B cell (primary cell): ENCODE measurements around the gene HOXA2. TPM values are rescaled to one million over a fixed set of nuclear protein-coding genes. Genes with fewer than 3 reads are reported as not detected.

Experiments
- ATAC-seq: fragments of 200-7000 bp; cut with Tn5 transposase; one replicate; pipeline ENCODE4 v1.10.0; 2021; ENCODE audit warnings: low read depth, mild to moderate bottlenecking, moderate number of reproducible peaks, moderate library complexity
- CTCF ChIA-PET: fragments of 350-600 bp; sonication (Branson Sonifier 250); formaldehyde crosslinking; loops from one replicate; lab custom pipeline; 2021; ENCODE audit warnings: antibody characterized with exemption, inconsistent platforms; lab: Charles Lee
- POLR2A ChIA-PET: fragments of 350-600 bp; sonication (Branson Sonifier 250); formaldehyde crosslinking; loops from one replicate; lab custom pipeline; 2021; ENCODE audit warnings: antibody characterized with exemption; lab: Charles Lee
- DNase-seq: peaks from one replicate; pipeline ENCODE4 v3.0.0; 2013
- H2AFZ ChIP-seq: 2 replicates; pipeline ENCODE4 v1.6.1; 2012; ENCODE audit warnings: mild to moderate bottlenecking, low read depth, low read length; ENCODE audit not compliant: insufficient read depth, poor library complexity, severe bottlenecking
- H3K27ac ChIP-seq, 2 donors: 1 replicate in 1 of 2; 2 replicates in 1 of 2; pipeline ENCODE4 v1.5.1; 2012 to 2013; ENCODE audit warnings: low read length in 2 of 2, mild to moderate bottlenecking in 2 of 2, moderate library complexity in 1 of 2
- H3K27me3 ChIP-seq, 4 experiments: fragments of 200-600 bp in 1 of 4; sonication (generic) in 1 of 4; replicated peaks in 1 of 4; 1 replicate in 2 of 4; 2 replicates in 2 of 4; pipeline versions ENCODE4 v1.6.1 to v1.7.0; 2013 to 2016; ENCODE audit warnings: low read length in 3 of 4, mild to moderate bottlenecking in 2 of 4, mixed read lengths in 1 of 4, moderate library complexity in 1 of 4; ENCODE audit not compliant: insufficient read depth in 4 of 4, control insufficient read depth in 3 of 4; ENCODE audit errors: control extremely low read depth in 1 of 4
- H3K36me3 ChIP-seq, 2 experiments: replicated peaks in 1 of 2; 1 replicate in 1 of 2; 2 replicates in 1 of 2; pipeline versions ENCODE4 v1.6.1 to v1.7.1; 2013; ENCODE audit warnings: low read length in 1 of 2; ENCODE audit not compliant: insufficient read depth in 2 of 2, control insufficient read depth in 1 of 2; ENCODE audit errors: control extremely low read depth in 1 of 2, extremely low read depth in 1 of 2
- H3K4me1 ChIP-seq, 2 donors: fragments of 200-600 bp in 1 of 2; sonication (generic) in 1 of 2; 1 replicate in 1 of 2; 2 replicates in 1 of 2; pipeline versions ENCODE4 v1.5.1 to v1.6.1; 2013 to 2017; ENCODE audit warnings: low read length in 2 of 2; ENCODE audit not compliant: control insufficient read depth in 2 of 2, insufficient read depth in 2 of 2
- H3K4me2 ChIP-seq: replicated peaks from 2 replicates; pipeline ENCODE3; 2012; ENCODE audit warnings: mild to moderate bottlenecking, low read depth, low read length; ENCODE audit not compliant: poor library complexity, severe bottlenecking
- H3K4me3 ChIP-seq, 5 experiments: fragments of 200-600 bp in 1 of 5; sonication (generic) in 1 of 5; 1 replicate in 3 of 5; 2 replicates in 2 of 5; pipeline versions ENCODE4 v1.5.1 to v1.7.0; 2011 to 2016; ENCODE audit warnings: low read length in 4 of 5, mild to moderate bottlenecking in 4 of 5, low read depth in 2 of 5, control low read depth in 1 of 5, moderate library complexity in 1 of 5; ENCODE audit not compliant: insufficient read depth in 1 of 5; ENCODE audit errors: control extremely low read depth in 1 of 5, extremely low read depth in 1 of 5
- H3K79me2 ChIP-seq: fragments of 200-600 bp; sonication (generic); one replicate; pipeline ENCODE4 v1.6.0; 2016; ENCODE audit warnings: low read length; ENCODE audit not compliant: control insufficient read depth, insufficient read depth
- H3K9ac ChIP-seq: fragments of 200-600 bp; sonication (generic); 2 replicates; pipeline ENCODE4 v1.6.1; 2017; ENCODE audit warnings: mild to moderate bottlenecking, low read length, moderate library complexity
- H3K9me3 ChIP-seq, 3 donors: one replicate each; pipeline versions ENCODE4 v1.6.1 to v1.7.1; 2013; ENCODE audit warnings: low read length in 2 of 3; ENCODE audit not compliant: control insufficient read depth in 2 of 3, insufficient read depth in 1 of 3; ENCODE audit errors: control extremely low read depth in 1 of 3
- H4K20me1 ChIP-seq: 2 replicates; pipeline ENCODE4 v1.6.0; 2012; ENCODE audit warnings: mild to moderate bottlenecking, low read length; ENCODE audit not compliant: insufficient read depth, control insufficient read depth, poor library complexity, severe bottlenecking
- H3K27ac Mint-ChIP-seq: one replicate; pipeline ENCODE4 v1.8.0; 2021; ENCODE audit warnings: mixed read lengths
- H3K27me3 Mint-ChIP-seq: one replicate; pipeline ENCODE4 v1.8.0; 2021; ENCODE audit warnings: mixed read lengths
- H3K4me1 Mint-ChIP-seq: one replicate; pipeline ENCODE4 v1.8.0; 2021; ENCODE audit warnings: mixed read lengths
- H3K4me3 Mint-ChIP-seq: one replicate; pipeline ENCODE4 v1.8.0; 2021; ENCODE audit warnings: mixed read lengths
- H3K9me3 Mint-ChIP-seq: one replicate; pipeline ENCODE4 v1.8.0; 2022; ENCODE audit warnings: mixed read lengths; ENCODE audit not compliant: insufficient read depth
- EZH2 ChIP-seq: IDR thresholded peaks from 2 replicates; pipeline ENCODE4 v1.6.1; 2012; ENCODE audit warnings: borderline replicate concordance, low read depth, mild to moderate bottlenecking, moderate library complexity, low read length; ENCODE audit not compliant: insufficient read depth, poor library complexity, severe bottlenecking
- WGBS: methylation state at CpG from one replicate; pipeline ENCODE4 v1.1.5; 2013; ENCODE audit warnings: missing lambda C conversion rate; ENCODE audit not compliant: insufficient coverage; 5-methylcytosine and 5-hydroxymethylcytosine counted together
- intact Hi-C: fragments of 100-400 bp; cut with micrococcal nuclease; formaldehyde crosslinking; loops from one replicate; pipeline ENCODE4 v1.10.0; 2022
- polyA plus RNA-seq: library from polyadenylated mRNA; depleted of rRNA; stranded (reverse); fragments of >200 nt; gene quantifications from 2 replicates; pipeline ENCODE4 v1.2.3, GENCODE V29; 2012
- total RNA-seq, 2 donors: library from RNA; stranded (reverse); fragments of 120-200 nt in 1 of 2; gene quantifications; 1 replicate in 1 of 2; 2 replicates in 1 of 2; pipeline versions ENCODE4 v1.2.3 to v1.2.4, GENCODE V29; 2013 to 2022
- TF ChIP-seq, protein P1 (sequence below): fragments of 200-600 bp; IDR thresholded peaks from one replicate; pipeline ENCODE4 v1.8.0; 2022; ENCODE audit warnings: antibody characterized with exemption, mild to moderate bottlenecking

Gene HOXA2
- total and polyA plus RNA-seq, 2 donors (not counting 1 experiment from before 2014, with no cell fraction given): not detected

DNA sequence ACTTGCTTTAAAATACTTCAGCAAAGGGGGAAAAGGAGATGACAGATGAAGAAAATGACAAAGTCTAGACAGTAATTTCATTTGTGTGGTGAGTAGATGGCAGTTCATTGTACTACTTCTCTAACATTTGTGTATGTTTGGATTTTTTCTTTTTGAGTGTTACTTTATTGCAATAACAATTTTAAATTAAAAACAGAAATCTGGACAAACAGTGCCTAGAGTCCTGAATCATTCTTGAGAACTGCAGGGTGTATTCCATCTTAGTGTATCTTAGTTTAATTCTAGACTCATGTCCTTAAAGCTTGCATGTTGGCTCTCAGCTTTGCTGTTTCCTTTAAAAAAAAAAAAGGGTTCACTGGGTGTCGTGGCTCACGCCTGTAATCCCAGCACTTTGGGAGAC lies 37.8 kb downstream of the HOXA2 start:
- peaks cover 19% of the 10 kb centered on the region for H3K27me3 Mint-ChIP-seq
- Histone ChIP-seq H3K4me3 (no peak overlapping the region), H3K4me2 (no peak overlapping the region), H3K79me2 (no peaks in the 10 kb centered on the region), H3K36me3 (no peaks in the 10 kb centered on the region), H3K4me1 (no peaks in the 10 kb centered on the region), H3K27me3 (peaks cover 0 to 3% (median 0%) of the 10 kb centered on the region in 4 experiments), H4K20me1 (no peaks in the 10 kb centered on the region), H2AFZ (no peak overlapping the region), H3K27ac (no peak overlapping the region), H3K9ac (no peak overlapping the region), H3K9me3 (no peaks in the 10 kb centered on the region)
- no peak overlapping the region for H3K4me3 Mint-ChIP-seq
- POLR2A ChIA-PET: no interaction called here
- ATAC-seq: no peak
- no peak overlapping the region for H3K27ac Mint-ChIP-seq
- no CpG with 5 or more reads among the region's 2 CpGs for WGBS
- intact Hi-C loops: no loop called here
- no peak for DNase-seq
- CTCF ChIA-PET: no interaction called here
- no peaks in the 10 kb centered on the region for H3K9me3 Mint-ChIP-seq
- H3K4me1 Mint-ChIP-seq: peaks cover 1% of the 10 kb centered on the region
- TF ChIP-seq, protein P1, sequence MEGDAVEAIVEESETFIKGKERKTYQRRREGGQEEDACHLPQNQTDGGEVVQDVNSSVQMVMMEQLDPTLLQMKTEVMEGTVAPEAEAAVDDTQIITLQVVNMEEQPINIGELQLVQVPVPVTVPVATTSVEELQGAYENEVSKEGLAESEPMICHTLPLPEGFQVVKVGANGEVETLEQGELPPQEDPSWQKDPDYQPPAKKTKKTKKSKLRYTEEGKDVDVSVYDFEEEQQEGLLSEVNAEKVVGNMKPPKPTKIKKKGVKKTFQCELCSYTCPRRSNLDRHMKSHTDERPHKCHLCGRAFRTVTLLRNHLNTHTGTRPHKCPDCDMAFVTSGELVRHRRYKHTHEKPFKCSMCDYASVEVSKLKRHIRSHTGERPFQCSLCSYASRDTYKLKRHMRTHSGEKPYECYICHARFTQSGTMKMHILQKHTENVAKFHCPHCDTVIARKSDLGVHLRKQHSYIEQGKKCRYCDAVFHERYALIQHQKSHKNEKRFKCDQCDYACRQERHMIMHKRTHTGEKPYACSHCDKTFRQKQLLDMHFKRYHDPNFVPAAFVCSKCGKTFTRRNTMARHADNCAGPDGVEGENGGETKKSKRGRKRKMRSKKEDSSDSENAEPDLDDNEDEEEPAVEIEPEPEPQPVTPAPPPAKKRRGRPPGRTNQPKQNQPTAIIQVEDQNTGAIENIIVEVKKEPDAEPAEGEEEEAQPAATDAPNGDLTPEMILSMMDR: no peak
- TF ChIP-seq EZH2: no peak

DNA sequence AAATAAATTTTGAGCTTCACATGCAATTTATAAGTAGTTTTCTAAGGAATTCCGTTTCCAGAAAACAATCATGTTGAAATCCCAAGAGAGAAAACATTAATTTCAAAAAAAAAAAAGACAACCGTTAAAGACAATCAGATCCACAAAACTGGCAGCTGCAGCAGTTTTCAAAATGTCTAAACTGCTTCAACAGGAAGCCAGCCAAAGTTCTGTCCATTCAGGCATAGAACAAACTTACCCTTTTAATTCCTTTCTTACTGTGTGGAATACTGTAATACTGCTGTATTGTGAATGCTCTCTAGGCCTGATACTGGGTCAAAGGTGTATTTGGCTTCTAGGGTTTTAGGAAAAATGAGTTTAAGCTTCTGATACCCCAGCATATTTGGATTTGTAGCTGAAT lies 38.3 kb downstream of the HOXA2 start:
- POLR2A ChIA-PET: no interaction called here
- no CpG with 5 or more reads among the region's 2 CpGs for WGBS
- no peaks in the 10 kb centered on the region for H3K4me1 ChIP-seq
- H2AFZ ChIP-seq: no peak overlapping the region
- peaks cover 1% of the 10 kb centered on the region for H3K4me1 Mint-ChIP-seq
- no peak overlapping the region for H3K4me3 Mint-ChIP-seq
- no peaks in the 10 kb centered on the region for H3K79me2 ChIP-seq
- H3K9me3 Mint-ChIP-seq: no peaks in the 10 kb centered on the region
- TF ChIP-seq, protein P1: no peak
- no peak for TF ChIP-seq EZH2
- CTCF ChIA-PET: no interaction called here
- no peak overlapping the region for H3K9ac ChIP-seq
- intact Hi-C loops: no loop called here
- H3K9me3 ChIP-seq: no peaks in the 10 kb centered on the region
- ATAC-seq (no peak), DNase-seq (no peak)
- H4K20me1 ChIP-seq: no peaks in the 10 kb centered on the region
- peaks cover 0 to 3% (median 0%) of the 10 kb centered on the region in 4 experiments for H3K27me3 ChIP-seq
- H3K36me3 ChIP-seq: no peaks in the 10 kb centered on the region
- H3K27ac ChIP-seq: no peak overlapping the region
- no peak overlapping the region for H3K27ac Mint-ChIP-seq
- H3K4me3 ChIP-seq: no peak overlapping the region
- peaks cover 23% of the 10 kb centered on the region for H3K27me3 Mint-ChIP-seq
- H3K4me2 ChIP-seq: no peak overlapping the region
